GM19025 (cell line): Measurements from ENCODE around the gene SLC51B.
"Not testable (repeated sequence)": the region's sequence is repeated elsewhere in the genome, so short reads cannot be mapped to it uniquely, and the experiment has no call there.

Experiments used
- ATAC-seq: cut with Tn5 transposase; IDR thresholded peaks from one replicate; pipeline ENCODE4 v1.9.1; 2021; ENCODE audit warnings: mild to moderate bottlenecking, low read depth, moderate library complexity; ENCODE audit not compliant: unreplicated experiment

The SLC51B gene

GRCh38 chr15:65096481-65097385 lies 51.5 kb downstream of the SLC51B start:
- ATAC-seq, result no peak

GRCh38 chr15:65097651-65098263 lies 52.6 kb downstream of the SLC51B start:
- no peak for ATAC-seq

DNA sequence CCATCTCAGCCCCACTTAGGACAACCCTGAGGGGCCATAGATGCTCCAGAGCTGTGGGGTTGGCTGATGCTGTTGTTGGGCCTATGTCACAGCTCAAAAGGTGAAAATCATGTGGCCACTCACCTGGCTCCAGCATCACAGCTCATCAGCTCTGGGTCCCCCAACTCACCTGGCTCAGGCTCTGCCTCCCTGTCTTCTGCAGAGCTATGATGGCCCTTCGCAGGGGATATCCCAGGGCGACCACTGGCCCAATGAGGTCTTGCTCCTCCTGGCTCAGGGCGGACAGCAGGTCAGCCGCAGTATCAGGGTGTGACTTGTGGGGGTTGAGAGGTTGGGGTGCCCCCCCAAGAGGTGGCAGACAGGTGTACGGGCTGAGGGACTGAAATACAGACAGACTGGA lies 54.1 kb downstream of the SLC51B start:
- ATAC-seq, result no peak

DNA sequence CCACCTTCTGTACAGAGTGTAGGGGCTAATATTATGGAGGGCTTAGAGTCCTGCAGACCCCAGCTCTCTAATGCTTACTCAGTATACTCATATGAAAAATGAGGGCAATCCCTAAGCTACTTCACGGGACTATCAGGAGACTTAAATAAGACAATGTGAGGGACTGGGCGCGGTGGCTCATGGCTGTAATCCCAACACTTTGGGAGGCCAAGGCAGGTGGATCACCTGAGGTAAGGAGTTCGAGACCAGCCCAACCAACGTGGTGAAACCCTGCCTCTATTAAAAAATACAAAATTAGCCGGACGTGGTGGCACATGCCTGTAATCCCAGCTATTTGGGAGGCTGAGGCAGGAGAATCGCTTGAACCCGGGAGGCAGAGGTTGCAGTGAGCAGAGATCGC lies 54.6 kb downstream of the SLC51B start:
- ATAC-seq, result not testable (repeated sequence)

DNA sequence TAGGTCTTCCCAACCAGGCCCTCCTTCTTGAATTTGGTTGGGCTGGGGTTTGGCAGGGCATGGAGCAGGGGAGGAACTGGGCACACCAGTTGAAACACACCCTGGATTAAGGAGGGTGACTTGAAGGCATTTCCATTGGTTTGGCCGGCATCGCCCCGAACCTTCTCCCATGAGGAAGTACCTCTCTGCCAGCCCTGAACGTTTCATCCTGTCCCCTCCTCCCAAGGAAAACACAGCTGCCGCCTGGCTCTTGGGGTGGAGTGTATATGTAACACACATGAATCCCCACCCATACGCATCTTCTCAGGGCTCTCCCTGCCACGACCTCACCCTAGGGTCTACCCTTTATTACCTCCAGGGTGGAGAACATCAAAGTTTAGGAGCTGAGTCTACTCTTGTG lies 55.3 kb downstream of the SLC51B start:
- ATAC-seq, result no peak

DNA sequence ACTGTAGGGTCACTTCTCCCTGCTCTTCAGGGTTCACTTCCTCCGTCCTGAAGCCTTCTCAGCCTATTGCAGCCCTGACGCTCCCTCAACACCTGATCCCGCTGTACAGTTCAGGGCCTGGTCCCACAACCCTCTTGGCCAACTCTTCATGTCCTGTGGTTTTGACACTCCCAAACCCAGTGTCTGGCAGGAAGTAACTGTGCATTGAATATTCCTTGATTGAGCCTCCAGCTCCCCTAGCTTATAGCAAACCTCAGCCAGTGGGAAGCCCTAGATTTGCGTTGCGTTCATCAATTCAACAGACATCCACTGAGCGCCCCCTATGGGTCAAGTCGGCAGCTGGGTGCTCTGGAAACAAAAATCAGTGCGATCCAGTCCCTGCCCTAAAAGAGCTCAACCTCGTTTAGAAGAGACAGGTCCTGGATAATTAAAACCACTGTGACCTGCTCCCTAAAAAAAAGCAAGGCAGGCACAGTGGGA lies 56.3 kb downstream of the SLC51B start:
- no peak for ATAC-seq

DNA sequence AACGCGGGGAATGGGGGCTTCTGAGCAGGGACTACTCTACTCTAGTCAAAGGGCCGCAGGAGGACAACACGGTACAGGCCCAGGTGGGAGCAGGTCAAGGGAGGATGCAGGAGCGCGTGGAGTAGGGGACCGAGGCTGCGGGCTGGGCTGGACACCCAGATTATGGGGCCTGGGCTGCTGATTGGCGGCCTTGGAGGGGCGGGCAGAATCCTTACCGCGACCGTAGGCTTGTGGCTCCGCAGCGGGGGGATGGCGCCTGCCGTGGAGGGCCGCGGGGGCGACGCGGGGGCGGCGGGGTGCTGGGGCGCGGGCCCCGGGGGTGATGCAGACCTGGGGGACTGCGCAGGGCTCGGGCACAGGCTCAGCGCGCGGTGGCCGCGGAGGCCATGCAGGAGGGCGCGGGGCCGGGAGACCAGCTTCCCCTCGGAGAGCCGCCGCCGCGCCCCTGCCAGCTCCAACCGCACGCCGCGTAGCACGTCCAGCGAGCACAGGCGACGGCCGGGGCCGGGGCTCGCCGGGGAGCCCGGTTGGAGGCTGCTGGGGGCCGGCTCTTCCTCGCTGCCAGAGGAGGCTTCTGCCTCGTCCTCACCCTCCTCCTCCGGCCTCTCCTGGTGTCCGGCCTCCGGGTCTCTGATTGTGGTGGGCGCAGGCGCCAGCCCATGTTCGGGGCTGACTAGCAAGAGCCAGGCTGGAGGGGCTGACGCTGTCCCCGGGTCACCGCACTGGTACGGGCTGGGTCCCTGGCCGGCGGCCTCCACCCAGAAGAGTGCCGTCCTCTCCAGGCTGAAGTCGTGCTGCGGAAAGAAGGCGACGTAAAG lies 56.9 kb downstream of the SLC51B start:
- no peak for ATAC-seq

- ATAC-seq, result no peak
These were observed 57.7 kb downstream of the SLC51B start for GRCh38 chr15:65102912-65103311.
